22Rv1 (cell line): ENCODE measurements around the gene MAMDC2.

Experiments
- ZFX ChIP-seq: fragments of 450-650 bp; IDR thresholded peaks from 2 replicates; pipeline ENCODE4 v1.6.1; 2017; ENCODE audit warnings: antibody characterized with exemption, borderline replicate concordance
- TF ChIP-seq, protein P1 (sequence below): fragments of 450-650 bp; IDR thresholded peaks from 2 replicates; pipeline ENCODE4 v1.5.1; 2017; ENCODE audit warnings: mild to moderate bottlenecking

DNA sequence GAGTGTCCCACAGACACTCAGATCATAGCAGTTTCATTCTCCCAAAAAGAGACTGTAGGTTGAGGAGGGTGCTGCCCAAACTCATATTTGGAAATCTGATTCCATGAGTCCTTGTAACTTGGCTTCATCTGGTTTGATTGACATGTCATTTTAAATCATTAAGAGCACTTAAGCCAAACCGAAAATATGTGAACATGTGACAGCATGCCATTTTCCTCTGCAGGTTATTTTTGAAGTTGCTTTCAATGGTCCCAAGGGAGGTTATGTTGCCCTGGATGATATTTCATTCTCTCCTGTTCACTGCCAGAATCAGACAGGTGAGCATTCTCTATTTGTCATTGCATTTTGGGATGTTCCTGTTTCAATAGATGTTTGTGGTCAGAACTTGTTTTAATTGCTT lies 87.6 kb downstream of the MAMDC2 start:
- TF ChIP-seq, protein P1, sequence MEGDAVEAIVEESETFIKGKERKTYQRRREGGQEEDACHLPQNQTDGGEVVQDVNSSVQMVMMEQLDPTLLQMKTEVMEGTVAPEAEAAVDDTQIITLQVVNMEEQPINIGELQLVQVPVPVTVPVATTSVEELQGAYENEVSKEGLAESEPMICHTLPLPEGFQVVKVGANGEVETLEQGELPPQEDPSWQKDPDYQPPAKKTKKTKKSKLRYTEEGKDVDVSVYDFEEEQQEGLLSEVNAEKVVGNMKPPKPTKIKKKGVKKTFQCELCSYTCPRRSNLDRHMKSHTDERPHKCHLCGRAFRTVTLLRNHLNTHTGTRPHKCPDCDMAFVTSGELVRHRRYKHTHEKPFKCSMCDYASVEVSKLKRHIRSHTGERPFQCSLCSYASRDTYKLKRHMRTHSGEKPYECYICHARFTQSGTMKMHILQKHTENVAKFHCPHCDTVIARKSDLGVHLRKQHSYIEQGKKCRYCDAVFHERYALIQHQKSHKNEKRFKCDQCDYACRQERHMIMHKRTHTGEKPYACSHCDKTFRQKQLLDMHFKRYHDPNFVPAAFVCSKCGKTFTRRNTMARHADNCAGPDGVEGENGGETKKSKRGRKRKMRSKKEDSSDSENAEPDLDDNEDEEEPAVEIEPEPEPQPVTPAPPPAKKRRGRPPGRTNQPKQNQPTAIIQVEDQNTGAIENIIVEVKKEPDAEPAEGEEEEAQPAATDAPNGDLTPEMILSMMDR = no peak
- TF ChIP-seq ZFX = no peak
